ENCODE measurements around the gene MMD.
"Not testable (repeated sequence)": the region's sequence is repeated elsewhere in the genome, so short reads cannot be mapped to it uniquely, and the experiment has no call there.

The MMD gene

GRCh38 chr17:55442953-55443683 lies 21.5 kb upstream of the MMD start:
- no peak for DNase-seq

- no peak for DNase-seq
Measured at GRCh38 chr17:55442462-55442861, 20.8 kb upstream of the MMD start.

DNA sequence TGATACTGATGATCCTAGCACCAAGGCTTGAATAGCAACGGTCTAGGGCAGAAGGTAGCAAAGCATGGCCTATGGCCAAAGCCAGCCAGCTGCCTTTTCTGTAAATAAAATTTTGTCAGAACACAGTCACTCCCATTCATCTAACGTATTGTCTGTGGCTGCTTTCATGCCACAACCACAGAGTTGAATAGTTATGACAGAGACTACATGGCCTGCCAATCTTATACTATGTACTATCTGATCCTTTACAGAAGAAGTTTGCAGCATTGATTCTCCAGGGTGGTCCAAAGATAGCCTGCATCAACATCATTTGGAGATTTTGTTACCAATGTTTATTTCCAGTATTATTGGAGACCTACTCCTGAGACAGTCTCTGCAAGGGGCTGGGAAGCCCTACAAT lies 19.9 kb upstream of the MMD start:
- no peak for DNase-seq

DNA sequence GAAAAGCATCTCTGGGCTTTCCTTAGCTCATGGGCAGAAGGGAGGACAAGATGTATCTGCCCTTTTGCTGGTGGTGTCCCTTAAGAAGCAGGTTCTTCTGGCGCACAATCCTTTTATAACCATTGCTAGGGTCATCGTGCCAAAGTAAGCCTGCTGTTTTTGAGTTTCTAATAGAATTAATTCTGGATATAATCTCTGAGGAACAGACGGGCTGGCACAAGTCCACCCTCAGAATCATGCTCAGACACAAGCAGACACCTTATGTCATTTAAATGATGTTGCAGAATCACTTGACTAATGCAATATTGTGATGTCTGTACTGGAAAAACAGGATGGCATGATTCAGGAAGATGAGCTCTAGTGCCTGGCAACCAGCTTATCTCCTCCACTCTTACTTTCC lies 18.8 kb upstream of the MMD start:
- no peak for DNase-seq

GRCh38 chr17:55437159-55437605 lies 15.5 kb upstream of the MMD start:
- DNase-seq, result no peak

DNA sequence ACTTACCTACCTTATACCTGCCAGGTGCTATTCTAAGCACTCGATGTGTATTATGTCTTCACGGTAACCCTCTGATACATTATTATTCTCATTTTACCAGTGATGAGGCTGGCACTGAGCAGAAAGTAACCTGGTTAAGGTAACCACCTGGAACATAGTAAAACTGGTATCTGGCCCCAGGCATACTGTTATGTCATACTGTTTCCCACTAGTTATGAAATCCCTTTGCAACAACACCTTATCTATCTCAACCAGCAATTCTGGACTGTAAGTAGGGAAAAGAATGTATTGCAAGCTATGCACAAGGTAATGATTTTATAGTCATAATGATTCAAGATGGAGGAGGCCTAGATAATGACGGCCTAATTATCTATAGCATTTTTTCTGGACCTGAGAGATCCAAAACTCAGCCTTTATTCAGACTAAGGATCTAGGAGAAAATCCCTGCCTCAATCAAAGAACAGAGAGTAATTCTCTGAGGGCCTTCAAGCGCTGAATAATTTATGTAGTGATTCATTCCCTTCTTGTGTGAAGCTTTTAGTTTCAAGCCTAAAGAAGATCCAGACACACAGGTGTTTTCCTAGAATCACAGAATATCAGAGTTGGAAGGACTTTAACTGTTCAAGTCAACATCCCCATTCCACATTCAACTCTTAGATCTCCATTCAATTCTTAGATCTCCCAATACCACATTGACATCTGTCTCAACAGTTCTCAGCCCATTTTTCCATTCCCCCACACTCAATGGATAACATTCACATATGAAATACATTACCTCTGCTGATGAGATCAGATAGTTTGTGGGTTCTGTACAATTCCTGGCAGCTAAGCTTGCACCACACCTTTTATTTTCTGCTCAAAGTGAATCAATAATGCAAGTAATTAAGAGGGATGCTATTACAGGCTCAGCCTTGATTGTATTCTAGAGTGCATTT lies 14.9 kb upstream of the MMD start:
- DNase-seq, result no peak

DNA sequence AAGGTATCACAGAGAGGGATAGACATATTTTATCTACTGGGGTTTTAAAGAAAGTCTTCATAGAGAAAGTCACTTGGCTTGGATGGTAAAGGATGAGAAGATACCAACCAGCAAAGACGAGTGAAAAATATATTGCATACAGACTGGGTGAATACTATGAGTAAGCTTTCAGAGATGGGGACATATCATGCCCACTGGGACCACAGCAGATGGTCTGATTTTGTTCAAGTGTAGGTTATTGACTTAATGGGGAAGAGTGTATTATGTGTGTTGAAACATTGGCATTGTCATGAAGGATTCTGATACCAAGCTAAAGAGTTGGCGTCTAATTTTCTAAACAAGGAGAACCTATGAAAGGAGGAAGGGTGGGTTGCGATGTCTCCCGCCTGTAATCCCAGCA lies 13.8 kb upstream of the MMD start:
- no peak for DNase-seq

GRCh38 chr17:55434721-55435120 lies 13.1 kb upstream of the MMD start:
- DNase-seq, result no peak

GRCh38 chr17:55433629-55434422 lies 12.2 kb upstream of the MMD start:
- no peak for DNase-seq

DNA sequence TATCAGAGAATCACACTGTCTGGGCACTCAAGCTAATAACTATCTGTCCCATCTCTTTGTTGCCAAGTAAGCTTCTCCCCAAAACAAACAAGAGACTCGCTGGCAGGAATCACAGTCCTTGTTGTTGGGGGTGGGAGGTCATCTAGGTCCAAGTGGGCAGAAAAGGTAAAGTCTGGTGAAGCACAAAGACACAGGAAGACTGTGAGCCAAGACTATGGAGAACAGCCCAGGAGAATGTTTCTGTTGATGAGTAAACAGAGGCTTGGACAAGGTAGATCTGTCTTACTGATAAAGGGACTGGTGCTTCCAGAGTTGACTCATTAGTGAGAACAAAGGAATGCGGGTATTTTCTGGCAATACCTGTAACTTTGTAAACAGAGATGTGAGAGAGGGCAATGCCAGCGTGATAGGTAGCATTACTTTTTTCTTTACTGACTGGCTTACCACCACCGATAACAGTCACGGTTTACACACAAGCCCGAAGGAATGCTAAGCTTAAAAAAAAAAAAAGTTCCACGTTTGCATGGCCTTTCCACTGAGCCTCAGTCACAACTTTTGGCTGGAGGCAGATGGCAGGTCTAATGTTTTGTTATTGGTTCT lies 11.5 kb upstream of the MMD start:
- DNase-seq, result no peak

- no peak for DNase-seq
Measured at GRCh38 chr17:55432358-55433028, 10.9 kb upstream of the MMD start.

DNA sequence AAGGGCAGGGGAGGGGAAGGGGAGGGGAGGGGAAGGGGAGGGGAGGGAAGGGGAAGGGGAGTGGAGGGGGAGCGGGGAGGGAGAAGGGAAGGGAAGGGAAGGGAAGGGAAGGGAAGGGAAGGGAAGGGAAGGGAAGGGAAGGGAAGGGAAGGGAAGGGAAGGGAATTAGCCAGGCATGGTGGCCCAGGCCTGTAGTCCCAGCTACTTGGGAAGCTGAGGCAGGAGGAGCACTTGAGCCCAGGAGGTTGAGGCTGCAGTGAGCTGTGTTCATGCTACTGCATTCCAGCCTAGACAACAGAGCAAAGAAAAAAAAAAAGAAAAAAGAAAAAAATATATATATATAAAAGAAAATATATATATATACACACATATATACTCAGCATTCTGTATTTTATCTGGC lies 10.3 kb upstream of the MMD start:
- not testable (repeated sequence) for DNase-seq

GRCh38 chr17:55430541-55431288 lies 9.1 kb upstream of the MMD start:
- no peak for DNase-seq

- DNase-seq, result no peak
Measured at GRCh38 chr17:55427587-55427882, 5.9 kb upstream of the MMD start.

GRCh38 chr17:55426851-55427586 lies 5.4 kb upstream of the MMD start:
- DNase-seq, result no peak

- no peak for DNase-seq
Measured at GRCh38 chr17:55424893-55425540, 3.4 kb upstream of the MMD start.

GRCh38 chr17:55423535-55423934 lies 1.9 kb upstream of the MMD start:
- DNase-seq, result no peak

DNA sequence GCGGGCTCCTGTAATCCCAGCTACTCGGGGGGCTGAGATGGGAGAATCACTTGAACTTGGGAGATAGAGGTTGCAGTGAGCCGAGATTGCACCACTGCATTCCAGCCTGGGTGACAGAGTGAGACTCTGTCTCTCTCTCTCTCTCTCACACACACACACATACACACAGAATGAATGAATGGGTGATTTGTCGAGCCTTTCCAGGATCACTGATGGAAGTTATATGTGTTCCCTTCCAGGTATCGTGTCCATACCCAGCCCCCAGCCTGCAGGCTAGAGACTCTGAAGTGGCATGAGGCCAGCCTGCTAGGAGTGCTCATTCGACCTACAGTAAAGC lies 1.2 kb upstream of the MMD start:
- DNase-seq, result not testable (repeated sequence)

- peak; percentile 76 for DNase-seq
Measured at GRCh38 chr17:55420776-55421178, 858 bp downstream of the MMD start.

DNA sequence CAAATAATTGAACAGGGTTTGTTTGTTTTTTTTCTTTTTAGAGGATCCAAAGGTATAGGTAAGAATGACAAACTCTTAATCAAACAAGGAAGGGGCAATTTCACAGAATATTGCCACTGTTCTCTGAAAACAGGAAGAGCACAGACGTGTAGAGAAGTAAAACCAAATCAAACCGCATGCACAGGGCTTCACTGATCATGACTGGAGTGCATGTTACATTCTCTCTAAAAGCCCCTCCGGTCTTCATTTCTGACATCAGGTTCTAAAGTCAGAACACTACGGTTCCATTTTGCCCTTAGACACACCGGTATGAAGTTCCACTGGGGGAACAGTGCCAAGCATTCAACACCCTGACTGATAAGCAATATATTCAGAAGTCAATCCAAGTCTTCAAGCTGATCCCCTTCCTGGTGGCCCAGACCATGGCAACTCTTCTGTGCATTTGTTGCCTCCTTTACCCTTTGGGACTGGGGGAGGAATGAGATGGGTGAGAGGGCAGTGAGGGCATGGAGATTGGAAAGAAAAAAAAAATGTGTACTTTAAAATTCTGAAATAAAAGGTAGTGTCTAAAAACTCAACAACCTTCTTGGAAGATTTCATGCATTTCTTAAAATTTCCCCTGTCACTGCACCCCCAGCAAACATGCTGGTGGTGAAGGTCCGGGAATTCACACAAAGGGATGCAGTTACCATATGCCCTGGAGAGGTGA lies 1.4 kb downstream of the MMD start:
- DNase-seq, result no peak

All from activated CD8-positive, alpha-beta memory T cell treated with anti-CD3 and anti-CD28 coated beads, Interleukin-2, amount 50 U/mL, for 48 hours (primary cell).